ENCODE measurements around the gene BCL2L15.

The BCL2L15 gene

GRCh38 chr1:113887402-113888175 lies at the start of gene BCL2L15:
BCL2L15 (minus strand) TSS chr1:113887581; CDS start chr1:113887375, 206 bp downstream.
- no peaks in the 10 kb centered on the region for H3K9me3 Mint-ChIP-seq

GRCh38 chr1:113937146-113937545 lies 49.8 kb upstream of the BCL2L15 start:
- Mint-ChIP-seq H3K36me3 (peaks cover 61% of the 10 kb centered on the region), H3K27ac (peak overlapping the region; percentile 53), H3K4me1 (peaks cover 72% of the 10 kb centered on the region), H3K4me3 (peak overlapping the region; percentile 76), H3K9me3 (no peaks in the 10 kb centered on the region)
- no peak for DNase-seq (ENCODE audit: low spot score in 2 of 2)
- ATAC-seq = no peak

More at GRCh38 chr1:113887402-113888175, at the start of gene BCL2L15:
- H3K4me3 Mint-ChIP-seq = no peak within 1 kb of the TSS
- H3K27ac Mint-ChIP-seq = no peak within 1 kb of the TSS
- peaks cover 6% of the 10 kb centered on the region for H3K36me3 Mint-ChIP-seq
- peaks cover 5% of the 10 kb centered on the region for H3K4me1 Mint-ChIP-seq
- DNase-seq (ENCODE audit: low spot score in 2 of 2) (no peak), ATAC-seq (no peak)

- Mint-ChIP-seq H3K4me3 (peak overlapping the region; percentile 7), H3K36me3 (peaks cover 57% of the 10 kb centered on the region), H3K4me1 (peaks cover 78% of the 10 kb centered on the region), H3K9me3 (no peaks in the 10 kb centered on the region), H3K27ac (no peak overlapping the region)
- ATAC-seq (peak; percentile 77), DNase-seq (ENCODE audit: low spot score in 2 of 2) (no peak)
These were observed 48.6 kb upstream of the BCL2L15 start for GRCh38 chr1:113935970-113936369.

GRCh38 chr1:113935176-113935575 lies 47.8 kb upstream of the BCL2L15 start:
- ATAC-seq = no peak
- H3K4me3 Mint-ChIP-seq = no peak overlapping the region
- H3K36me3 Mint-ChIP-seq = peaks cover 57% of the 10 kb centered on the region

GRCh38 chr1:113934511-113935055 lies 47.2 kb upstream of the BCL2L15 start:
- Mint-ChIP-seq H3K4me3 (no peak overlapping the region), H3K36me3 (peaks cover 57% of the 10 kb centered on the region)
- no peak for DNase-seq (ENCODE audit: low spot score in 2 of 2)

More at GRCh38 chr1:113935176-113935575, 47.8 kb upstream of the BCL2L15 start:
- Mint-ChIP-seq H3K4me1 (peaks cover 78% of the 10 kb centered on the region), H3K27ac (no peak overlapping the region), H3K9me3 (no peaks in the 10 kb centered on the region)
- no peak for DNase-seq (ENCODE audit: low spot score in 2 of 2)

GRCh38 chr1:113934006-113934405 lies 46.6 kb upstream of the BCL2L15 start:
- H3K27ac Mint-ChIP-seq = peak overlapping the region; percentile 97
- no peak for DNase-seq (ENCODE audit: low spot score in 2 of 2)
- H3K9me3 Mint-ChIP-seq = no peaks in the 10 kb centered on the region
- peaks cover 52% of the 10 kb centered on the region for H3K36me3 Mint-ChIP-seq
- peak overlapping the region; percentile 91 for H3K4me3 Mint-ChIP-seq
- H3K4me1 Mint-ChIP-seq = peaks cover 67% of the 10 kb centered on the region
- ATAC-seq = no peak

More at GRCh38 chr1:113934511-113935055, 47.2 kb upstream of the BCL2L15 start:
- peaks cover 73% of the 10 kb centered on the region for H3K4me1 Mint-ChIP-seq
- no peak for ATAC-seq
- no peaks in the 10 kb centered on the region for H3K9me3 Mint-ChIP-seq
- no peak overlapping the region for H3K27ac Mint-ChIP-seq

GRCh38 chr1:113931451-113931851 lies 44.1 kb upstream of the BCL2L15 start:
- H3K4me1 Mint-ChIP-seq = peaks cover 60% of the 10 kb centered on the region
- ATAC-seq (no peak), DNase-seq (ENCODE audit: low spot score in 2 of 2) (no peak)
- no peaks in the 10 kb centered on the region for H3K9me3 Mint-ChIP-seq
- H3K4me3 Mint-ChIP-seq = peak overlapping the region; percentile 91
- H3K36me3 Mint-ChIP-seq = peaks cover 44% of the 10 kb centered on the region
- H3K27ac Mint-ChIP-seq = peak overlapping the region; percentile 97

GRCh38 chr1:113930499-113931161 lies 43.2 kb upstream of the BCL2L15 start:
- Mint-ChIP-seq H3K4me1 (peaks cover 56% of the 10 kb centered on the region), H3K4me3 (peak overlapping the region; percentile 91), H3K9me3 (no peaks in the 10 kb centered on the region), H3K36me3 (peaks cover 38% of the 10 kb centered on the region), H3K27ac (peak overlapping the region; percentile 97)
- DNase-seq (ENCODE audit: low spot score in 2 of 2) (peak; percentile 27 to 83), ATAC-seq (peak; percentile 75)

- Mint-ChIP-seq H3K9me3 (no peaks in the 10 kb centered on the region), H3K36me3 (peaks cover 33% of the 10 kb centered on the region), H3K4me1 (peaks cover 55% of the 10 kb centered on the region), H3K27ac (peak overlapping the region; percentile 97), H3K4me3 (peak overlapping the region; percentile 91)
- DNase-seq (ENCODE audit: low spot score in 2 of 2) = peak; percentile 45 to 87
- ATAC-seq = peak; percentile 54
These were observed 42.5 kb upstream of the BCL2L15 start for GRCh38 chr1:113929750-113930498.

- Mint-ChIP-seq H3K36me3 (peaks cover 33% of the 10 kb centered on the region), H3K4me1 (peaks cover 51% of the 10 kb centered on the region), H3K4me3 (peak within 1 kb of the TSS; percentile 91), H3K9me3 (no peaks in the 10 kb centered on the region), H3K27ac (peak within 1 kb of the TSS; percentile 97)
- DNase-seq (ENCODE audit: low spot score in 2 of 2) (peak; percentile 81 to 96), ATAC-seq (peak; percentile 83)
These were observed 41.8 kb upstream of the BCL2L15 start, which contains the start of gene HIPK1 for GRCh38 chr1:113928941-113929749. HIPK1 (plus strand) TSS chr1:113929324.

- Mint-ChIP-seq H3K4me1 (peaks cover 44% of the 10 kb centered on the region), H3K9me3 (no peaks in the 10 kb centered on the region), H3K4me3 (peak overlapping the region; percentile 91), H3K36me3 (peaks cover 26% of the 10 kb centered on the region), H3K27ac (peak overlapping the region; percentile 97)
- no peak for ATAC-seq
- no peak for DNase-seq (ENCODE audit: low spot score in 2 of 2)
These were observed 41.0 kb upstream of the BCL2L15 start for GRCh38 chr1:113928187-113928930.

GRCh38 chr1:113924473-113924872 lies 37.1 kb upstream of the BCL2L15 start:
- Mint-ChIP-seq H3K9me3 (no peaks in the 10 kb centered on the region), H3K4me3 (no peak overlapping the region), H3K27ac (no peak overlapping the region), H3K36me3 (no peaks in the 10 kb centered on the region), H3K4me1 (peaks cover 15% of the 10 kb centered on the region)
- no peak for DNase-seq (ENCODE audit: low spot score in 2 of 2)
- no peak for ATAC-seq

GRCh38 chr1:113922957-113923356 lies 35.6 kb upstream of the BCL2L15 start:
- Mint-ChIP-seq H3K9me3 (no peaks in the 10 kb centered on the region), H3K27ac (no peak overlapping the region), H3K4me3 (no peak overlapping the region), H3K4me1 (peaks cover 11% of the 10 kb centered on the region), H3K36me3 (no peaks in the 10 kb centered on the region)
- no peak for DNase-seq (ENCODE audit: low spot score in 2 of 2)
- ATAC-seq = no peak

- Mint-ChIP-seq H3K9me3 (no peaks in the 10 kb centered on the region), H3K4me3 (no peak overlapping the region), H3K4me1 (peaks cover 7% of the 10 kb centered on the region), H3K27ac (no peak overlapping the region), H3K36me3 (no peaks in the 10 kb centered on the region)
- DNase-seq (ENCODE audit: low spot score in 2 of 2) = no peak
- ATAC-seq = no peak
These were observed 30.9 kb upstream of the BCL2L15 start for GRCh38 chr1:113918243-113918642.
